HCT116 (cell line): ENCODE measurements around the gene DAZAP1.

Source experiments
- CEBPB ChIP-seq: IDR thresholded peaks from 2 replicates; pipeline ENCODE4 v1.6.1; 2012; ENCODE audit warnings: low read depth
- CTCF ChIP-seq, 3 experiments: fragments of 200-600 bp in 1 of 3; sonication (generic) in 1 of 3; IDR thresholded peaks in 2 of 3; conservative IDR thresholded peaks in 1 of 3; 2 replicates each; pipeline ENCODE4 v1.5.1; 2012 to 2017; ENCODE audit warnings: low read depth in 2 of 3, low read length in 2 of 3, antibody characterized with exemption in 1 of 3, borderline replicate concordance in 1 of 3, control low read depth in 1 of 3, mild to moderate bottlenecking in 1 of 3, mixed read lengths in 1 of 3, mixed run types in 1 of 3, moderate library complexity in 1 of 3; ENCODE audit not compliant: insufficient read depth in 1 of 3
- ELF1 ChIP-seq: IDR thresholded peaks from 2 replicates; pipeline ENCODE4 v1.6.1; 2012; ENCODE audit warnings: low read depth, borderline replicate concordance
- EZH2 ChIP-seq: fragments of 200-600 bp; sonication (generic); IDR thresholded peaks from 2 replicates; pipeline ENCODE4 v1.6.1; 2017; ENCODE audit warnings: antibody characterized with exemption, mixed run types
- EZH2phosphoT487 ChIP-seq: fragments of 200-600 bp; IDR thresholded peaks from 2 replicates; pipeline ENCODE4 v1.6.1; 2018; ENCODE audit warnings: antibody characterized with exemption, borderline replicate concordance
- POLR2A ChIP-seq: IDR thresholded peaks from 2 replicates; pipeline ENCODE4 v1.7.0; 2011; ENCODE audit warnings: borderline replicate concordance; ENCODE audit not compliant: insufficient read depth, insufficient read length; ENCODE audit errors: extremely low read depth
- POLR2AphosphoS5 ChIP-seq: IDR thresholded peaks from 2 replicates; pipeline ENCODE4 v1.6.1; 2011; ENCODE audit warnings: mild to moderate bottlenecking, low read depth, low read length, moderate library complexity
- RAD21 ChIP-seq: IDR thresholded peaks from 2 replicates; pipeline ENCODE4 v1.6.1; 2012; ENCODE audit warnings: low read depth, mild to moderate bottlenecking
- SIN3A ChIP-seq: IDR thresholded peaks from 2 replicates; pipeline ENCODE4 v1.6.1; 2012; ENCODE audit warnings: low read depth
- SP1 ChIP-seq: IDR thresholded peaks from 2 replicates; pipeline ENCODE4 v1.6.1; 2012; ENCODE audit warnings: low read depth
- SRF ChIP-seq: IDR thresholded peaks from 2 replicates; pipeline ENCODE4 v1.6.1; 2012; ENCODE audit warnings: low read depth
- YY1 ChIP-seq: IDR thresholded peaks from 2 replicates; pipeline ENCODE4 v1.6.1; 2011; ENCODE audit warnings: low read length, low read depth, moderate library complexity, mild to moderate bottlenecking; ENCODE audit not compliant: insufficient replicate concordance; ENCODE audit errors: extremely low read depth
- ZFX ChIP-seq: fragments of 450-650 bp; IDR thresholded peaks from 2 replicates; pipeline ENCODE4 v1.6.1; 2017
- TF ChIP-seq, protein P1 (sequence below): IDR thresholded peaks from 2 replicates; pipeline ENCODE4 v1.6.1; 2012; ENCODE audit warnings: low read depth

- TF ChIP-seq CTCF (IDR thresholded peaks at IDR 0.05 in 2 of 3, conservative IDR thresholded peaks at IDR 0.05 in 1 of 3; ENCODE audit: borderline replicate concordance in 1 of 3, insufficient read depth in 1 of 3, low read depth in 2 of 3, low read length in 2 of 3) (no peak), SIN3A (no peak), POLR2A (no peak), ELF1 (no peak), ZFX (no peak), SRF (no peak), EZH2phosphoT487 (no peak), EZH2 (no peak), POLR2AphosphoS5 (no peak), YY1 (no peak), CEBPB (no peak), RAD21 (no peak), SP1 (no peak)
- TF ChIP-seq, protein P1, sequence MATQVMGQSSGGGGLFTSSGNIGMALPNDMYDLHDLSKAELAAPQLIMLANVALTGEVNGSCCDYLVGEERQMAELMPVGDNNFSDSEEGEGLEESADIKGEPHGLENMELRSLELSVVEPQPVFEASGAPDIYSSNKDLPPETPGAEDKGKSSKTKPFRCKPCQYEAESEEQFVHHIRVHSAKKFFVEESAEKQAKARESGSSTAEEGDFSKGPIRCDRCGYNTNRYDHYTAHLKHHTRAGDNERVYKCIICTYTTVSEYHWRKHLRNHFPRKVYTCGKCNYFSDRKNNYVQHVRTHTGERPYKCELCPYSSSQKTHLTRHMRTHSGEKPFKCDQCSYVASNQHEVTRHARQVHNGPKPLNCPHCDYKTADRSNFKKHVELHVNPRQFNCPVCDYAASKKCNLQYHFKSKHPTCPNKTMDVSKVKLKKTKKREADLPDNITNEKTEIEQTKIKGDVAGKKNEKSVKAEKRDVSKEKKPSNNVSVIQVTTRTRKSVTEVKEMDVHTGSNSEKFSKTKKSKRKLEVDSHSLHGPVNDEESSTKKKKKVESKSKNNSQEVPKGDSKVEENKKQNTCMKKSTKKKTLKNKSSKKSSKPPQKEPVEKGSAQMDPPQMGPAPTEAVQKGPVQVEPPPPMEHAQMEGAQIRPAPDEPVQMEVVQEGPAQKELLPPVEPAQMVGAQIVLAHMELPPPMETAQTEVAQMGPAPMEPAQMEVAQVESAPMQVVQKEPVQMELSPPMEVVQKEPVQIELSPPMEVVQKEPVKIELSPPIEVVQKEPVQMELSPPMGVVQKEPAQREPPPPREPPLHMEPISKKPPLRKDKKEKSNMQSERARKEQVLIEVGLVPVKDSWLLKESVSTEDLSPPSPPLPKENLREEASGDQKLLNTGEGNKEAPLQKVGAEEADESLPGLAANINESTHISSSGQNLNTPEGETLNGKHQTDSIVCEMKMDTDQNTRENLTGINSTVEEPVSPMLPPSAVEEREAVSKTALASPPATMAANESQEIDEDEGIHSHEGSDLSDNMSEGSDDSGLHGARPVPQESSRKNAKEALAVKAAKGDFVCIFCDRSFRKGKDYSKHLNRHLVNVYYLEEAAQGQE = no peak
Observed at GRCh38 chr19:1429750-1430149, 22.4 kb downstream of the DAZAP1 start.
